HG02840 (cell line): ENCODE measurements around the gene DTX2.
"Not testable (repeated sequence)": the region's sequence is repeated elsewhere in the genome, so short reads cannot be mapped to it uniquely, and the experiment has no call there.

Source experiments
- ATAC-seq: cut with Tn5 transposase; IDR thresholded peaks from one replicate; pipeline ENCODE4 v1.9.1; 2021; ENCODE audit warnings: mild to moderate bottlenecking, moderate library complexity, moderate number of reproducible peaks; ENCODE audit not compliant: unreplicated experiment, low FRiP score

The DTX2 gene

DNA sequence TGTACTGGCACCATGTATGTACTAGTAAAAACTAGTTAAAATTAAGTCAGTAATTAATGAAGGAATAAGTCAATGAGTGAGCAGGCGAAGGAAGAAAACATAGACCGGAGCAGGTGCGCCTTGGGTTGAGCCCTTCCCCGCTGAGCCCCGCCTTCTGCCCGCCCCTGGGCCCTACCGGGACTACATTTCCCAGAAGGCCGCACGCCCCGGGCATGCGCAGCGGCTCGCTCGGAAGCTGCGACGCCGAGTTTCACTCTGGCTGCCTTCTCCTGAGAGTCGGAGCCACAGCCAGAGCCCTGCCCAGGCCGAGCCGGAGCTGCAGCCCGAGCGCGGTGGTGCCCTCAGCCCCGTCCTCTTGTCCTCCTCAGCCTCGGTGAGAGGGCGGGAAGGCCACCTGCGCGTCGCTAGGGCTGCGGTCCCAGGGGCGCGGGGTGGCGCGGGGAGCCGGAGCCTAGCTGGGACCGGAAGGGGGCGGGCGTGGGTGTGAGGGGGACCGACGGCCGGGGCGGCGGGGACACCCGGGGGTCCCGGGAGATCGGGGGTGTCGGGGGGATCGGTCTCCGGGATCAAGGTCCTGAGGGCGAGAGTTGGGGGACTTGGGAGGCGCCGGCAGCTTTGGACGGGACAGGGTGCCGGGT, at the start of gene DTX2:
Gene DTX2, plus strand, starts transcription at position 246 of the 638 bp plus-strand sequence. CDS start 18,801 bp downstream, outside the sequence.
- peak; percentile 97 for ATAC-seq

DNA sequence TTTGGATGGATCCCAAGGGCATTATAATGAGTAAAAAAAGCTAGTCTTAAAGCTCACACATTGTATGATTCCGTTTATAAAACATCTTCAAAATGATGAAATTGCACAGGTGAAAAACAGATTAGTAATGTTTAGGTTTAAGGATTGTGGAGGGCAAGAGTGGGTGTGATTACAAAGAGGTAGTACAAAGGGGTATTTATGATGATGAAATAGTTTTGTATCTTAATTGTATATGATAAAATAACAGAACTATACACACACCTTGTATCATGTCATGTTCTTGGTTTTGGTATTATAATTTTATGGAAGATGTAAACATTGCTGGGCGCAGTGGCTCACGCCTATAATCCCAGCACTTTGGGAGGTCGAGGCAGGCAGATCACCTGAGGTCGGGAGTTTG, 49.3 kb upstream of the DTX2 start:
- ATAC-seq: no peak

DNA sequence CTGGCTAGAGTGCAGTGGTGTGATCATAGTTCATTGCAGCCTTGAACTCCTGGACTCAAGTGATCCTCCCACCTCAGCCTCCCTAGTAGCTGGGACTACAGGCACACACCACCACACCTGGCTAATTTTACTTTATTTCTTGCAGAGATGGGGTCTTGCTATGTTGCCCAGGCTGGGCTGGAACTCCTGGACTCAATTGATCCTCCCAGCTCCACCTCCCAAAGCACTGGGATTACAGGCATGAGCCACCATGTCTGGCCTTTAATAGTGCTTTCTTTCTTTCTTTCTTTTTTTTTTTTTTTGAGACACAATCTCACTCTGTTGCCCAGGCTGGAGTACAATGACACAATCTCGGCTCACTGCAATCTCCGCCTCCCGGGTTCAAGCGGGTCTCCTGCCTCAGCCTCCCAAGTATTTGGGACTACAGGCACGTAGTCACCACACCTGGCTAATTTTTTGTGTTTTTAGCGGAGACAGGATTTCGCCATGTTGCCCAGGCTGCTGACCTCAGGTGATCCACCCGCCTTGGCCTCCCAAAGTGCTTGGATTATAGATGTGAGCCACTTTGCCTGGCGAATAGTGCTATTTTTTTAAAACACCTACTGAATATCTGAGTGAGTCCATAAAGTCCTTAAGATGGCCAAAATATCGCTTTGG, 43.7 kb upstream of the DTX2 start:
- ATAC-seq: not testable (repeated sequence)

DNA sequence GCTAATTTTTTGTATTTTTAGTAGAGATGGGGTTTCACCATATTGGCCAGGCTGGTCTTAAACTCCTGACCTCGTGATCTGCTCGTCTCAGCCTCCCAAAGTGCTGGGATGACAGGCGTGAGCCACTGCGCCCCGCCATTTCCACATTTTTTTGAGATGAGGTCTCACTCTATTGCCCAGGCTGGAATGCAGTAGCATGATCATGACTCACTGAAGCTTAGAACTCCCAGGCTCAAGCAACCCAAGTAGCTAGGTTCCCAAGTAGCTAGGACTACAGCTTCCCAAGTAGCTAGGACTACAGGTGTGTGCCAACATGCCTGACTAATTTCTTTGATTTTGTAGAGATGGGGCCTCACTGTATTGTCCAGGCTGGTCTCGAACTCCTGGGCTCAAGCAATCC, 40.4 kb upstream of the DTX2 start:
- not testable (repeated sequence) for ATAC-seq

DNA sequence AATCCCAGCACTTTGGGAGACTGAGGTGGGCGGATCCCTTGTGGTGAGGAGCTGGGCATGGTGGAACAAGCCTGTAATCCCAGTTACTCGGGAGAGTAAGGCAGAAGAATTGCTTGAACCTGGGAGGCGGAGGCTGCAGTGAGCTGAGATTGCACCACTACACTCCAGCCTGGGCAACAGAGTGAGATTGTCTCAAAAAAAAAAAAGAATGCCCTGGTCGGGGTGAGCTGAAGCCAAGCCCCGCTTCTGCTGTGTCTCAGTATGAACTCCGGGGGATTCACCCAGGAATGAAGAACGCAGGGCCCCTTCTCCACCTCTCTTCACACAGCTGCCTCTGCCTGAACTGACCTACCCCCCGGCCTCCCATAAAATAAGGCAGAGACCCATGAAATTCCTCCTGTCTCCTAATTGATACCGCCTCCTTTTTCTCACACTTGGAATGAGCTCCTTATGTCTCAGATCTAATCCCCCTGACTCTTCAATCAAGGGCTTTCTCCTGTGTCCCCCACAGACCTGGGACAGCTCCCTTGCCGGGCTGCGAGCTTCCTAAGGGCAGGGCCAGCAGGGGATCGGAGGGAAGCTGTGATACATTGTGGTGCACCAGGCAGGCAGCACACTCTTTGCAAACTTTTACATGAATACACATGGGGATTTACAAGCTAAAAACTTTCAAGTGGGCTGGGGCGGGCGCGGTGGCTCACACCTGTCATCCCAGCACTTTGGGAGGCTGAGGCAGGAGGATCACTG, 37.7 kb upstream of the DTX2 start:
- ATAC-seq: no peak

DNA sequence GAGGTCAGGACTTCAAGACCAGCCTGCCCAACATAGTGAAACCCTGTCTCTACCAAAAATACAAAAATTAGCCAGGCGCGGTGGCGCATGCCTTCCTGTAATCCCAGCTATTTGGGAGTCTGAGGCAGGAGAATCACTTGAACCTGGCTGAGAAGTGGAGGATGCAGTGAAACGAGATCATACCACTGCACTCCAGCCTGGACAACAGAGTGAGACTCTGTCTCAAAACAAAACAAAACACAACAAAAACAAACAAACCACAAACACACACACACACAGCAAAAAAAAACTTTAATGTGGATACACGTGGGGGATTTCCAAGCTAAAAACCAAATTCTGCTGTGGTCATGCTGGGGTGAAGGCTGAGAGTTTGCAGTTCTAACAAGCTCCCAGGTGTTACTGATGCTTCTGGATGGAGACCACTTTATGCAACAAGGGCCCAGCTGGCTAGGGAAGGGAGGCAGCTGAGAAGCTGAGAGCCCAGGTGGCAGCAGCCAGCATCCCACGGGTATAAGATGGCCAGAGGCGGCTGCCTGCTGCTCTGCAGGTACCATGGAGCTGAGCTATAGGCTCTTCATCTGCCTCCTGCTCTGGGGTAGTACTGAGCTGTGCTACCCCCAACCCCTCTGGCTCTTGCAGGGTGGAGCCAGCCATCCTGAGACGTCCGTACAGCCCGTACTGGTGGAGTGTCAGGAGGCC, 36.9 kb upstream of the DTX2 start, which contains the start of gene ZP3:
Gene ZP3, plus strand, starts transcription at position 538 of the 699 bp plus-strand sequence. Its CDS starts 15 bp downstream, at position 553.
- no peak for ATAC-seq

DNA sequence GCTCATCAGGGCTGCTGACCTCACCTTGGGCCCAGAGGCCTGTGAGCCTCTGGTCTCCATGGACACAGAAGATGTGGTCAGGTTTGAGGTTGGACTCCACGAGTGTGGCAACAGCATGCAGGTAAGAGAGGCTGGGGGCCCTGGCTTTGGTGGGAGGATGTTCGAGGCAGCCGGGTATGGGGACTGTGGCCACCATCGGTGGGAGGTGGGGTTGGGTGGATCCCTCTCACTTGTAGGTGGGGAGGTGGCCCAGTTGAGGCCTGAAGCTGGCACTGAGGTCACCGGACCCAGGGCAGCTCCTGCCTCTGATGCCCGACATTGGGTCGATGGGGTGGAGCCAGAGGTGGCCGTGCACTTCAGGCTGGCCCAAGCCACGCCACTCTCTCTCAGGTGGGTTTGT, 36.4 kb upstream of the DTX2 start:
- no peak for ATAC-seq

DNA sequence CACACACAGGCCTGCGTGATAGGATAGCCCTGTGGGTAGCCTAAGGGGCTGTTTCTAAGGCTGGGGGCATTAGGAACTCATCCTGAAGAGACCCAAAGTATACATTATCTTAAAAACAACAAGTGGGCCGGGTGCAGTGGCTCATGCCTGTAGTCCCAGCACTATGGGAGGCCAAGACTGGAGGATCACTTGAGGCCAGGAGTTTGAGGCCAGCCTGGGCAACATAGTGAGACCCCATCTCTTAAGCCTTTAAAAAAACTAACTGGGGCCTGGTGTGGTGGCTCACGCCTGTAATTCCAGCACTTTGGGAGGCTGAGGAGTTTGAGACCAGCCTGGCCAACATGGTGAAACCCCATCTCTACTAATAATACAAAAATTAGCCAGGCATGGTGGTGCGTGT, 36.0 kb upstream of the DTX2 start:
- ATAC-seq: not testable (repeated sequence)

DNA sequence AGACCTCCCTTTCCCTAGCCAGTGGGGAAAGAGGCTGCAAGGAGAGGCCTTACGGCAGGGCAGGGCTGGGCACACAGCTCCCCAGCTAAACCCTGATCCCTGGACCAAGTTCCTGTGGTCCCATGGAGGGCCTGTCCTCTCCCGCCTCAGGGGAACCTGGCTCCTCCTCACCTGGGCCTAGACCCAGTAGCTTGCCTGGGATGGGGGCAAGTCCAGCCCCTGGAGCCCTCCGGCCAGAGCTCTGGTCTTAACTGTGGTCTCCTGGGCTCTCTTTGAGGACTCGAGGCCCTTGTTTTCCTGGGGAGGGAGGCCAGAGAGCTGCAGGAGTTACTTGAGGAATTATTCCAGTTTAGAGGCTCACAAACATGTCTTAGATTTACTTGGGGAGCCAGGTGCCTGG, 35.3 kb upstream of the DTX2 start:
- no peak for ATAC-seq

DNA sequence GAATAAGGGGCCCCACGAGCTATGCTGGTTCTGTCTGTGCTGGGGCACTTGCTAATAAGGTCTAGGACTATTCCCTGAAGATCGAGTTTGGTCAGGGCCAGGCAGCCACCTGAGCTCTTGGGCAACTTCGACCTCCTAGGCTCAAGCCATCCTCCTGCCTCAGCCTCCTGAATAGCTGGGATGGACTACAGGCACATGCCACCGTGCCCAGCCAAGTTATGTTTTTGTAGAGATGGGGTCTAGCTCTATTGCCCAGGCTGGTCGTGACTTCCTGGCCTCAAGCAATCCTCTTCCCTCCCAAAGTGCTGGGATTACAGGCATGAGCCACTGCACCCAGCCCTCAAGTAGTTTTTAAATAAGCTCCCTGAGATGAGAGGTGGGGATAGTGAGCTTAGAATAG, 33.9 kb upstream of the DTX2 start:
- no peak for ATAC-seq

DNA sequence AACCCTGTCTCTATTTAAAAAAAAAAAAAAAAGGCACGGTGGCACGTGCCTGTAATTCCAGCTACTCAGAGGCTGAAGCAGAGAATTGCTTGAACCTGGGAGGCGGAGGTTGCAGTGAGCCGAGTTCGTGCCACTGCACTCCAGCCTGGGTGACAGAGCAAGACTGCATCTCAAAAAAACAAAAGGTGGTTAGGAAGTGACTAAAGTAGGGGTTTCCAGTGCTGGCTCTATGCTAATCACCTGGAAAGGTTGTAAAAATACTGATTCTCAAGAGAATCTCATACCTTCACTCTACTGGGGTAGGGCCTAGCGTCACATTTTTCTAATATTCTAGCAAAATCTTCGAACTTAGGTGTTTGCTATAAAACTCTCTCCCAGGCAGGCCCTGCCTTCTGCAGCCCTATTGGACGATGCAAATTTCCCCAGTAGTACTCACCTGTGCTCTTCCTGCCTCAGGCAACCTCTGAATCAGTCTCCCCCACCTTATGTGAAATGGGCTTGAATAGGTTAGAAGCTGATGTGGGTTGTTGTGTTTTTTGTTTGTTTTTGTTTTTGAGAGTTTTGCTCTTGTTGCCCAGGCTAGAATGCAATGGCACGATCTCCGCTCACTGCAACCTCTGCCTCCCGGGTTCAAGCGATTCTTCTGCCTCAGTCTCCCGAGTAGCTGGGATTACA, 33.2 kb upstream of the DTX2 start:
- ATAC-seq: no peak

DNA sequence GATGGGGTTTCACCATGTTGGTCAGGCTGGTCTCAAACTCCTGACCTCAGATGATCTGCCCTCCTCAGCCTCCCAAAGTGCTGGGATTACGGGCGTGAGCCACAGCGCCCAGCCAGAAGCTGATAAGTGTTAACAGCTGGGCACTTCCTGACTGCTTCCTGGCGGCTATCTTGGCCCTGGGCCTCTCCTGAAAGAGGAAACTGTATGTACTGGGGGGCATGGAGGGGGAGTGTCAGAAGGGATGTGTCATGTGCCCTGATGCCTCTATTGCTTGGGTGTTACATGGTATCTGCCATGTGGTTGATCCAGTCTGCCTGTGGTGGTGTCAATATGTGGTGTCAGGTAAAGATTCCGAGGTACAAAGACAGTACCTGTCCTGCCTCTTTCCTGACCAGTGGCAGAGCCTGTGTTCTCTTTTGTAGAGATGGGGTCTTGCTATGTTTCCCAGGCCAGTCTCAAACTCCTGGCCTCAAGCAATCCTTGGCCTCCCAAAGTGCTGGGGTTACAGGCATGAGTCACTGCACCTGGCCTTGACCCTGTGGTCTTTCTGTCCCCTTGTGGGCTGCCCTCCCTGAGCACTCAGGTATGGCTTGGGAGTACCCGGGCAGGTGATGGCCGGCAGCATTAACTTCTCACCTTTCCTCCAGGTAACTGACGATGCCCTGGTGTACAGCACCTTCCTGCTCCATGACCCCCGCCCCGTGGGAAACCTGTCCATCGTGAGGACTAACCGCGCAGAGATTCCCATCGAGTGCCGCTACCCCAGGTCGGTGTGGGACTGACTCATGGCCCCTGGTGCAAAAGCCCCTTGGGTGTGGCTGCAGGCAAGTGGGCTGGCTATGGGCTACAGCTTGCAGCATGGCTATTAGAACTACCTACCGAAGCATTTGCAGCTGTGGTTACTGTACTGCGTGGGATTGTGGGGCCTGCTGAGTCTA, 32.4 kb upstream of the DTX2 start:
- no peak for ATAC-seq

DNA sequence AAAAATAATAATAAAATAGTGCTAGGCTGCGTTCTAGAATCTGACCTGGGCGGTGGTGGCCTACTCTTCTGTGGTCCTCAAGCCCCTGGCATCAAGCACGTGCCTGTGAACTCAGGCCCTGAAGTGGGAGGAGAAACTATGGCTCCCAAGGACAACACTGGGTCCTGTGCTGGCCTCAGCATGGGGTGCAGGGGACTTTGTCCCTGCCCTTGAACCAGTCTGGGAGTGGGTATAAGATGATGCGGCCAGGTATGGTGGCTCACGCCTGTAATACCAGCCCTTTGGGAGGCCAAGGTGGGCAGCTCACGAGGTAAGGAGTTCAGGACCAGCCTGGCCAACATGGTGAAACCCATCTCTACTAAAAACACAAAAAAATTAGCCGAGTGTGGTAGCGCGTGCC, 31.3 kb upstream of the DTX2 start:
- ATAC-seq: no peak

DNA sequence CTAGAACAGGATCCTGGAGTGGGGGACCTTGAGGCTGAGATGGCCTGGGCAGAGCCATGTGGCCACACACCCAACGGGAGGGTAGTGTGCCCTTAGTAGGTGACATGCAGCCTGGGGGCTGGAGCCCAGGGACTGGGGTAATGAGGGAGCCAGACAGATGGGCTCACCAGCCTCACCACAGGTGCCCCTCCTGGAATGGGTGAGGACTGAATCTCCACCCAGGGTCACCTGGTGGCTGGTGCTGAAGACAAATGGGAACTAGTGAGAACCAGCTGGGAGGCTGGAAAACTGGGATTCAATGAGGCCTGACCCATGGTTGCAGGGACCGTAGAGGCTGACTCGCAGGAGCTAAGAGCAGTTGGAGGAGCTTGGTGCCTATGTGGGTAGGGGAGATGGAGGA, 30.7 kb upstream of the DTX2 start:
- no peak for ATAC-seq

DNA sequence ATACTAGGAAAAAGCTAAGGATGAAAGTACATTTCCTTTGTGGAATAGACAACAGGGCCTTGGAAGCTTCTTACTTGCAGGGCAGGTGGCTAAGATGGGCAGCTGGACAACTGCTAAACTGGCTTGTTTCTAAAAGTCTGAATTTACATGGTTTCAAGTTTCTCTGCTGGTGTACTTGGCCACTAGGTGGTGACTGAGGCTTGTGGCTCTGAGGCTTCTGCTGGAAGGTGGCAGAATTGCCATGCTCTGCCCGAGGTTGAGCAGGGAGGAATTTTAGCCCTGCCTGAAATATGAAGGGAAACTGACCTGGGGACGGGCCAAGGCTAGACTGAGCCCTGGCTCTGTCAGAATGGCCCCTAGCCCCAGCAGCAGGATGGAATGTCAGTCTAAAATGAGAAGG, 23.6 kb upstream of the DTX2 start:
- ATAC-seq: not testable (repeated sequence)

DNA sequence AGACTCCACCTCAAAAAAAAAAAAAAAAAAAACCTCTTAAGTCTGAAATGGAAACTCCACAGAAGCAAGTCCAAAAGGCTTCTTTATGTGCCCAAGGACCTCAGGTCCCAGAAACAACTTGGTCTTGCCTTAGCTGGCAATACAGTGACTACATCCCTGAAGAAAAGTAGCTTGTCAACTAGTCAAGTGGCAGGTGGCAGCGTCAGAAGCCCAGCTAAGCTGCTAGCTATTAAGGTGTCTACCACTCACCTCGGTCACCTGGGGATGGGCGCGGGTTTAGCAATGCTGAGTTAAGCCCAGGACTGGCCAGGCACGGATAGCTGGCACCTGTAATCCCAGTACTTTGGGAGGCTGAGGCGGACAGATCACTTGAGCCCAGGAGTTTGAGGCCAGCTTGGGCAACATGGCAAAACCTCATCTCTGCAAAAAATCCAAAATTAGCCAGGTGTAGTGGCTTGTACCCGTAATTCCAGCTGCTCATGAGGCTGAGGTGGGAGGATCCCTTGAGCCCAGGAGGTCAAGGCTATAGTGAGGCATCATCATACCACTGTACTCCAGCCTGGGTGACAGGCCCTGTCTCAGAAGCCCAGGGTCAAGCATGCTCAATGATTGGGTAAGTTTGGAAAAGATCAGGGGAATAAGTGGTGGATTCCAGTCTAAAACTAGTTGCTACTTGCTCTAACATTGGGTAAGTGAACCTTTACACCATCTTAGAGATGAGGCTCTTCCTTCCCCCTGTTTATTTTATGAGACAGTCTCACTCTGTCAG, 22.2 kb upstream of the DTX2 start:
- ATAC-seq: not testable (repeated sequence)

DNA sequence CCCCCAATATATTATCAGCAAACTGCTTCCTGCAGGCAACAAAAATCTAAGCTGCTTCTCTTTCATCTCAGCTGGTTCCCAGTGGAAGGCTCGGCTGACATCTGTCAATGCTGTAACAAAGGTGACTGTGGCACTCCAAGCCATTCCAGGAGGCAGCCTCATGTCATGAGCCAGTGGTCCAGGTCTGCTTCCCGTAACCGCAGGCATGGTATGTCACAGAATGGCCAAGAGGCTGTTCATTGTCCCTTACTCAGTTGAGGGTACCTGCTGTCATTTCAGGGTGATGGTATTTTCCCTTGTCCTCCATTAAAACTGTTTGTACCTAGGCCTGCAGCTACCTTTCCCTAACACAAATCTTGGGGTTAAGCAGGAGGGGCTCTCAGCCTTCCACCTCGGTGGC, 21.1 kb upstream of the DTX2 start:
- not testable (repeated sequence) for ATAC-seq

DNA sequence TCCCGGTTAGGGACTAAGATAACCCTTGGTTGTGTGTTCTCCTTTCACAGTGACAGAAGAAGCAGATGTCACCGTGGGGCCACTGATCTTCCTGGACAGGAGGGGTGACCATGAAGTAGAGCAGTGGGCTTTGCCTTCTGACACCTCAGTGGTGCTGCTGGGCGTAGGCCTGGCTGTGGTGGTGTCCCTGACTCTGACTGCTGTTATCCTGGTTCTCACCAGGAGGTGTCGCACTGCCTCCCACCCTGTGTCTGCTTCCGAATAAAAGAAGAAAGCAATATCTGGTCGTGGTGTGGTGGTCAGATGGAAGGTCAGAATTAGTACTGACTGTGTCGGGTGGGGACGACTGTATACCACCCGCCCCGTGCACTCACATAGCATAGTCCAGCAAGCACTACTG, 19.7 kb upstream of the DTX2 start:
- ATAC-seq: not testable (repeated sequence)
